Measurements from ENCODE around the gene CFAP46.
"Not testable (repeated sequence)": the region's sequence is repeated elsewhere in the genome, so short reads cannot be mapped to it uniquely, and the experiment has no call there.

The CFAP46 gene

DNA sequence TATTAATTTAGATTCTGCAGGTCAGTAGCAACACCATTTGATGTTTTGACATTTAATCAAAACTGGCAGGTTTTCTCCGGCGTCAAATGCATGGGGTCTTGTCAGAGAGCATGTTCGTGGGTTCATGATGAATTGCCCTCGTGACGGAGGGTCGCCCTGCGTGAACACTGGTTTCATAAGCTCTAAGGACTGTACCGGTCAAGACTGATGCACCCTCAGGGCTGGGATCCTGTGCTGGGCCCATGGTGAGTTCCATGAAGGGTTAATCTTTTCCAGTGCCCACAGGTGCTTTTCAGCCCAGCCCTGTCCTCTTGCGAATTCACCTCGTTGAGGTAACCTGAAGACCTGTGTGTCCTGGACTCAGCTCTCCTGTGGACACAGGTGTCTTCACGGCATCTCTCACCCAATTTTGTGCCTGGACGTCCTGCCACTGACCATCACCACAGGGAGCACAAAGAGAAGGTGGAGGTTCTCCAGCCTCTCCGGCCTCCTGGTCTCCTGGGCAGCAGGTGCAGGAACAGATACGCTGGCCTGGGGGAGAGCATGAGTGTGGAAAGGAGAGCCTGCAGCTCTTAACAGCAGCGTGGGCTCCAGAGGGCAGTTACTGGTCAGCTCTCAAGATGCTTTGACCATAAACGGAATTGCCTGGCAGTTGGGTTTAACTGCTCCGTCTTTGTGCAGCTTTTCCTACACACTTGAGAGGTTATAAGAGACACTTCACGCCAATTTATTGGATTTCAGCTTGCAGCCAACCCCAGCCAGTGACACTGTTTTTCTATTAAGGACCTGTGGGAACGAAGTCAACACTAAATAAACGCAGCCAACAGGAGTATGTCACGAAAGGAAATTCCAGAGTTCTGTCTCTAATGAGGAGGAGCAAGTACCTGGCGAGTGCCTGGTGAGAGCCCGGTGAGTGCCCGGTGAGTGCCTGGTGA lies 37.4 kb upstream of the CFAP46 start:
- DNase-seq (ENCODE audit: low read depth) = no peak

DNA sequence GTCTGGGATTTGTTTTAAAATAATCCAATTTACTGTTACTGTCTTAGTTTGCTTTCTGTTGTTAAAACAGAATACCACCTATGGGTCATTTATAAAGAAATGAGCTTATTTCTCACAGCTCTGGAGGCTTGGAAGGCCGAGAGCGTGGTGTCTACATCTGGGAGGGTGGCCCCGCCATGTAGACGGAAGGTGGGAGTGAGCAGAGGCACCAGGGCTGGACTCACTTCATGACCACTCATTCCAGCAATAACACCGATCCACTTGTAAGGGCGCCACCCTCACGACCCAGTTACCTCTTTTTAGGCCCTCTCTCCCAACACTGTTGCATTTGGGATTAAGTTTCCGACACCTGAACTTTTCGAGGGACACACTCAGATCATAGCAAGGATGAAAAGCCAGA lies 36.2 kb upstream of the CFAP46 start:
- no peak for DNase-seq (ENCODE audit: low read depth)

DNA sequence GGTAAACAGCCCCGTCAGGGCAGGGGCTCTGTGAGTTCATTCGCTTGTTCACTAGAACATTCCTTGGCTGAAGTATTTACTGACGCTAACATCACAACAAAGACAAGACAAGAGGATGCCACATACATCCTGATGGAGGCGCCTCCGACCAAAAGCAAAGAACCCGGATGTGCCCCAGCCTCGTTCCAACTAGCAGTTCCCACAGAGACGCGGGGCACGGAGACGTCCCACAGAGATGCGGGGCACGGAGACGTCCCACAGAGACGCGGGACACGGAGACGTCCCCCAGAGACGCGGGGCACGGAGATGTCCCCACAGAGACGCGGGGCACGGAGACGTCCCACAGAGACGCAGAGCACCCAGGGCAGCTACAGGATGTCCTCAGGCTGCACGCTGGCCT lies 35.4 kb upstream of the CFAP46 start:
- no peak for DNase-seq (ENCODE audit: low read depth)

DNA sequence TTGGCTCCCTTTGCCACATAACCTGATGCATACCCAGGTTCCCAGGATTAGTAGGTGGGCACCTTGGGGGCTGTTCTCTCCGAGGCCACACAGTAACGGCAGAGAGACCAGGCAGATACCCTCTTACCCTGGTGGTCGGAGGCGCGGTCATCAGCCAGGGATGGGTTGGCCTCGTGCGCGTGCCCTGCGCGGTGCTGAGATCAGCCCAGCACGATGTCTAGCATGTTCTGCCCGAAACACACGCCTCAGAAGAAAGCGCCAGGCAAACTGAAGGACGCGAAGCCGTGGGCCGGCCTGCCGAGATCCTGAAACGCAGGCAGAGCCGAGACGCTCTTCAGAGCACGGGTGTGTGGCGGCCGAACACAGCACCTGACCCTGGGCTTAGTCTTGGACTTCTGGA lies 34.7 kb upstream of the CFAP46 start:
- no peak for DNase-seq (ENCODE audit: low read depth)

DNA sequence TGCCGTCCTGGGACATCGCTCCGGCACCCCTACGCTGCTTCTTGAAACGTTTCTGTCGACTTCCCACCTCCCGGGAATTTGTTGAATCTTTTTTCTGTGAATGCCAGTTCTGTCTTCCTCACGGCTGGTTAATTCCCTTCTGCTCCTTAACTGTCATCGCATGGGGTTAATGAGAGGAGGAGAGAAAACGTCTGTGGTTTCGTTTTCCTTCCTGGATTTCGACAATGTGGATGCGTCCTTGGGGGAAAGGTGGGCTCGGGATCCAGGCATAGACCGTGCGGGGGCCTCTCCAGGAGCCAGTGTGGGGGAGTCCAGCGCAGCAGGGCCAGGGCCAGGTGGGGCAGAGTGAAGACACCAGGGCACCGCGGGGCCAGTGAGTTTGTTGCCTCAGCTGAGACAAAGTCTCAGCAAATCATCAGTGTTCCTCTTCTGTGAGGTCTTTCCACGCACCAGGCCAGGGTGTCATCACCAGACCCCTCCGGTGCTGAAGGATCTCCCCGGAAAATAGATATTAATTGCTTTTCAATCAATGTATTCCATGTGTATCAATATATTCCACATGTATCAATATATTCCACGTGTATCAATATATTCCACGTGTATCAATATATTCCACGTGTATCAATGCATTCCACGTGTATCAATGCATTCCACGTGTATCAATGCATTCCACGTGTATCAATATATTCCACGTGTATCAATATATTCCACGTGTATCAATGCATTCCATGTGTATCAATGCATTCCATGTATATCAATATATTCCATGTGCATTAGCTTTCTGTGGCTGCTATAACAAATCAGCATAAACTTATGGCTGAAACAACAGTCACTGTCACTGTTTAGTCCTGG lies 33.7 kb upstream of the CFAP46 start:
- DNase-seq (ENCODE audit: low read depth) = no peak

DNA sequence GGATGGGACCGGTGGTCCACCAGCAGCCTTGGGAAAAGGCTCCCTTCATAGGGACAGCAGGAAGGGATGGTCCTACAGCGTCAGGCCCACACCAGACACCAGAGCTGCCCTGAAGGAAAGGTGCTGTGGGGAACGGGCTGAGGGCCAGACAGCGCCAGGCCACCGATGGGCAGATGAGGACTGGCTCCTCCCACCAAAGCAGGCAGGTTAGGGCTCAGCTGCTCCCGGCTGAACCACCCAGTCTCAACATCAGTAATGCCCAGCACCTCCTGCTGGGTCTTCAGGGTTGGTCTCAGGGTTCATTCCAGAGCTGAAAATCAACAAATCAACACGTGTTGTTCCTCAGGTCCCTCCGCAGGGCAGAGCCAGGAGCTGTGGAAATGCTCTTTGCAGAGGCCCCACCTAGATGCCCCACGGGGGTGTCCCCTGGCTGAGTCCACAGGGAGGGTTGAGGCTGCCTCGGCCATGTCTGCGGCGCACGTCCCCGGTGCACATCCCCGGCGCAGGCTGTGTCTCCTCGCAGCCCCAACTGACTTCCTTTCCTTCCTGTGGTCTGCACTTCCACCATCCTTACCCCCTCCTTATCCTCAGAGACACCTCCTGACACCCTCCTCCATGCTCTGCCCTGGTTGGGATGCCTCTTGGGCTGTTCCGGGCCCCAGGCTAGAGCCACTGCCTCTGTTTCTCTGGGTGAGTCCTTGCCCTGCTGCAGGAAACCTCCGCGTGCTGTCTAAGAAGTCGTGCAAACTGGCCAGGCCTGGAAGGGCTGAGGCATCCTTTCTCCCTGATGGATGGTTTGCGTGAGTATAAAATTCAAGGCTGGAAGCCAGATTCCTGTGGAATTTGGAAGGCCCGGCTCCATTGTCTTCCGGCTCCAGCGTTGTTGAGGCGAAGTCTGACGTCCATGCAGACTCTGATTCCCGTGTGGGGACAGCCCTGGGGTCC lies 32.8 kb upstream of the CFAP46 start:
- peak; percentile 67 for DNase-seq (ENCODE audit: low read depth)

DNA sequence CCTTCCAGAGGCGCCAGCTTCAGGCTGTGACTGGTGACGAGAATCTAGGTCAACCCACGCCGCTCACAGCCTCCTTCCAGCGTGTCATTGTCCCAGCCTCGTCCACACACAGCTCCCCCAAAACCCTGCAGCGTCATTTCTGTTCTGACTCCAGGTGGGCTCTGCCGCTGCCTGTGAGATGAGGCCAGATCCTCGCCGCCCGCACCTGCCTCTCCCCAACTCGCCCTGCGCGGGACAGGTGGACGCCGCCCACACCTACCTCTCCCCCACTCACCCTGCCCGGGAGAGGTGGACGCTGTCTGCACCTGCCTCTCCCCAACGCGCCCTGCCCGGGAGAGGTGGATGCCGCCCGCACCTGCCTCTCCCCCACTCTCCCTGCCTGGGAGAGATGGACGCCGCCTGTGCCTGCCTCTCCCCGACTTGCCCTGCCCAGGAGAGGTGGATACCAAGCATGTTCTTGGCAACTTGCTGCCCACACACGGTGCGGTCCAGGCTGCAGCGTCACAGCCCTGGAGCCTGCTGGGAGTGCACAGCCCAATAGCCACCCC lies 32.0 kb upstream of the CFAP46 start:
- DNase-seq (ENCODE audit: low read depth) = no peak

DNA sequence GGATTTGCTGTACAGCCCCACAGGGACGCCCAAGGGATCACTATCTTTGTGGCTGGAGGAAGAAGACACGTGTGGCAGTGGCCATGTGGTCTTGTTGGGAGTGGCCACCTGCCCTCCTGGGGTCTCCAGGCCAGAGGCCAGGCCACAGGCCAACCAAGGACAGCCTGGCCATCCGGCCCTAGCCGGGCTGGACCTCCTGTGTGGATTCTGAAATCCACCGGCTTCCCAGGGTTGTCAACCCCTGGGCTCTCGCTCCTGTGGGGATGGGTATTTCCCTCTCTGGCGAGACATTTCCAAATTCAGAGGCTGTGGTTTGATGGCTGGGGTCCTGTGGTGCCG lies 31.5 kb upstream of the CFAP46 start:
- no peak for DNase-seq (ENCODE audit: low read depth)

DNA sequence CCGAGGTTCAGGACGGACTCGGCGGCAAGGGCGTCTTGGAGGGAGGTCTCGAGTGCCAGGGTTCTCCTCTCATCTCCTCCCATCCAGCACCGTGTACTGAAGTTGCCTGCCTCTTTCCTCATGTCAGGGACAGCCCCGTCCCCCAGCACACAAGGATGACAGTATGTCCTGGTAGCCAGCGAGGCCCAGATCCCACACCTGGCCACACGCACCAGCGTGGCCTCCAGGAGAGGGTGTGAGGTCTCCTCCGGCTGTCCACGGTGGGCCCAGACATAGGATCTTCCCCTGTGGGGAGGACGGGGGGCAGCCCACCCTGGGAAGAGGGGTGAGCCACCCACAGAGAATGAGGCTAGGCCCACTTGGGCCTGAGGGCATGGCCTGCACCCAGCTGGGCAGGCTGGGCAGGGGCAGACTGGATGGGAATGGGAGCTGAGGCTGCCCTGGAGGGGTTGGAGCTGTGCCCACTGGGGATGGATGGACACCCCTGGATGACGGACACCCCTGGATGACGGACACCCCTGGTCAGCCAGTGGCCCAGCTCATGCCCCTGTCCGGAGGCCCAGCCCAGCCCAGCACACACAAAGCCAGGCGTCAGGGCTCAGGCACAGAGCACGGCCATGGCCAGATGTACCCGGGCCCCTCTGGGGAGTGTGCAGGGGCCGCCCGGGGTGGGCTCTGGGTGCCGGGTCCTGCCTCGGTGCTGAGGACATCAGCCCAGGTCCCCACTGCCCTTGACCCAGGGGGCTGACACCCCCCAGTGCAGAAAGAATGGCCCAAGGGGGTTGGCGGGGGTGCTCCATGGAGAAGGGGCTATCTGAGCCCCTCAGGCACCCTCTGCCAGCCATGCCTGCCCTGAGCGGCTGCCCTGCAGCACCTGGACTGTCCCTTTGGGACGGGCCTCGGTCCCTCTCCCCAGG lies 30.9 kb upstream of the CFAP46 start:
- DNase-seq (ENCODE audit: low read depth) = no peak

DNA sequence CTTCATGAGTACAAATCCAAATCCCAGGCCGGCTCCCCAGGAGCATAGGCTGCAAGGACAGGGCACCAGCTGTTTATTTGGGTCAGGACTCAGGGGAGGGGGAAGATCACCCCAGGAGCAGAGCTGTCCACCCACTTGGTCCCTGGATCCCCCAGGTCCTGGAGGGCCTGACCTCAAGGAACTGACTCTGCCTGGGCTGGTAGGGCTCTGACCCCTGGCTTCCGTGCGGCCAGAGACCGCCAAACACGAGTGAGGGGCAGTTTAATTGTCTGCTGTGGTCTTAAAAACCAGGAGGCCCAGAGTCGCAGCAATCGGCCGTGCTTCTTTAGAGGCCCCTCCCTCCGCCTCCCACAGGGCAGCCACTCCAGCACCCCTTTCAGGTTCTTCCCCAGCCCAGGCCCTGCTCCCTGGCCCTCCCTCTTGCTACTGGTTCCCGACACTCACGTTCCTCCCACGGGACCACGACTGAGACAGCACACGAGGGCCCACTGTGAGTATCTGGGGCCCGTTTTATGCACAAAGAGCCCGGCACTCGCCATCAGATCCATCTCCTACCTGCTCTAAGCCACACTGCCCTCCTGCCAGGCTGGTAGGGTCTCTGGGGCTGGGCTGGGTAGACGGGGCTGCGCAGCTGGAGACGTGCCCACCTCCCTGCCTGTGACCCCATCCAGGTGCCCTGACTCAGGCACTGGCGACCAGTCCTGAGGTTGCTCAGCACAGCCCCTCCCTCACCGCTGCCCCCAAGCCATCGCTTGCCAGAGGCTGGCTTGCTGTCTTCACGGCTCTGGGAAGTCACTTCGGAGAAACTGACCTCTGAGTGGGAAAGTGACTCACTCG lies 30.0 kb upstream of the CFAP46 start:
- DNase-seq (ENCODE audit: low read depth) = no peak

DNA sequence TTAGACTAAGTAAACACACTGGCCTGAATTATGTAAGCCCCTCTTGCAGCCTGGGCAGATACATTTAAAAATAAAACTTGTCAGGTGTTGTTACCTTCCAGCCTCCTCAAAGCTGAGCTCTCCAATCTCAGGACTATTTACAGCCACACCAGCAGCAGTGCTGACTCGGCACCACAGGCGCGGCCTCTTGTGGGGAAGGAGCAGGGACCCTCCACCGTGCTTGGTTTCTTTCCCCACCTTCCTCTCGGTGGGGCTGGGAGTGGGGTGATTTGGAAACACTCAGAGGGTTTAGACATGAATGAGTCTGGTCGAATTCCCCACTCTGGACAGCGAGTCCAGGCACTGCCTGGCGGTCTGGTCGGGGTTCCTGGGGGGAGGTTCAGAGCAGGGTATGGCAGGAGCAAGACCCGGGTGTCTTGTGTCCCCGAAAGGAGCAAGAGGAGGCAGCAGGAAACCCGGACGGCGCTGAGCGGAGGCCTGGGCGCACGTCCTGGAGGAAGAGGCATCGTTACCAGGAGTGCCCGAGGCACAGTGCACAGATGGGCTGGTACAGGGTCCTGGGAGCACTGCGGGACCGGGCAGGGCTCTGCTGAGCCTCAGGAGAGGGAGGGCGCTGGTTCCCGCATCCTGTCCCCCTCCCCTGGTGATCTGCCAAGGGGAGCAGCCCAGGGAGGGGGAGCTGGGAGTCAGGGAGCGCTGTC lies 29.2 kb upstream of the CFAP46 start:
- DNase-seq (ENCODE audit: low read depth) = no peak

DNA sequence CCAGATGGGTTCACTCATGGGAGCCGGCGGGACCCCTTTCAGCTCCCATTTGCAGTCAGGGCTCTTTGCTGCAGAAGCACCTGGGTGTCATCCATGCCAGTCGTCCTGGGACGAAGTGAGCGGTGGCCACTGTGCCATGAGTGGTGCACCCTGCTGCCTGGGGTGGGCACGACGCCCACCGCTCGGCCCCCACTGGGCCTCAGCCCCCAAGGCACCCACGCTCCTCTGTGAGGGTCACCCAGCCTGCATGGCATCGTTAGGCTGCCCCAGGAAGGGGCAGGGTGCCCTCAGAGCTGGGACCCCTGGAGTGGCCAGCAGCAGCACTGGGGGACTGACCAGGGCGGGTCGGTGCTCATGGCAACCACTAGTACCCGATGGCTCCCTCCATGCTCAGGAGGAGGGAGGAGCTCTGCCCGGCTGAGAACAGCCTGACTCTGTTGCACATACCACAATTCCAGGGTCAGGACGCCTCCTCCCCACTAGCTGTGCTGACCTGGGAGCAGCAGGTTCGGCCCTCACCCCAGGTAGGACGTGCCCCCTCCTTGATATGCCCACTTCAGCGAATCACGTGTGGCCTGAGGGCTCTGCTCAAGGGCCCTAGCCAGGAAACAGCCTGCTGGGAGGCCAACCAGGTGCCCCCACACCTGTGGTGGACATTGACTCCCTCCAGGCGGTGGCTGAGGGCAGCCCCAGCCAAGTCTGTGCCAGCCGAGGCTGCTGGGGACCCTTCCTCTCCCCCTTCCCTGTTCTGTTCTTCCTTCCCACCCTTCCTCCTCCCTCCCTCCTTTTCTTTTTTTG lies 28.5 kb upstream of the CFAP46 start:
- no peak for DNase-seq (ENCODE audit: low read depth)

DNA sequence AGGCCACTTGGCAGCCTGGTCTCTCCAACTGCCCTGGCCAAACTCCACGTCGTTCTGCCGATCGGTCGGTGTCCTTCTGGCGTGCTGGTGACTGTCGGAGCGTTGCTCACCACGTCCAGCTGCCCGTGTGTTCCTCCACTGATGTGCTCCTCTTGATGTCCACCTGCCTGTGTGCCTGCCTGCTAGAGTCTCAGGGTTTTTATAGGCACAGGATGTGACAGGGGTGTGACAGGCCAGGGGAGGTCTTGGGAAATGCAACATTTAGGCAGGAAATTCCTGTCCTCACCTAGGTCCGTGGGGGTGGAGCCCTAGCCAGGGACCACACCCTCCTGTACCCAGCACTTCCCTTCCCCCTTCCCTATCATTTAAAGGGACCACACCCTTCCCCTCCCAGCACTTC lies 25.2 kb upstream of the CFAP46 start:
- no peak for DNase-seq (ENCODE audit: low read depth)

DNA sequence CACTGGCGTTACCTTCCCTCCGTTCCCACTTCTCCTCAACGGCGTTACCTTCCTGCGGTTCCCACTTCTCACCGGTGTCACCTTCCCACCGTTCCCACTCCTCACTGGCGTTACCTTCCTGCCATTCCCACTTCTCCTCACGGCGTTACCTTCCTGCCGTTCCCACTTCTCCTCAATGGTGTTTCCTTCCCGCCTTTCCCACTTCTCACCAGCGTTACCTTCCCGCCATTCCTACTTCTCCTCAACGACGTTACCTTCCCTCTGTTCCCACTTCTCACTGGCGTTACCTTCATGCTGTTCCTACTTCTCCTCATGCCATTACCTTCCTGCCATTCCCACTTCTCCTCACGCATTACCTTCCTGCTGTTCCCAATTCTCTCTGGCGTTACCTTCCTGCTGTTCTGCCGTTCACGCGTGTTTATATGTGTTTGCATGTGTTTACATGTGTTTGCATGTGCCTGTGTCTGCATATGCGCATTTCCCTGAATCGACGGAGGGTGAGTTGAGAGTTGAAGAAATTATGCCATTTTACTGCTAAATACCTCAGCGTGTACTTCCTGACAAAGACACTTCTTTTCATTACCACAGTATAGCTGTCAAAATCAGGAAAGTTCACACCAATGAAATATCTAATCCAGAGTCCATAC lies 23.2 kb upstream of the CFAP46 start:
- no peak for DNase-seq (ENCODE audit: low read depth)

DNA sequence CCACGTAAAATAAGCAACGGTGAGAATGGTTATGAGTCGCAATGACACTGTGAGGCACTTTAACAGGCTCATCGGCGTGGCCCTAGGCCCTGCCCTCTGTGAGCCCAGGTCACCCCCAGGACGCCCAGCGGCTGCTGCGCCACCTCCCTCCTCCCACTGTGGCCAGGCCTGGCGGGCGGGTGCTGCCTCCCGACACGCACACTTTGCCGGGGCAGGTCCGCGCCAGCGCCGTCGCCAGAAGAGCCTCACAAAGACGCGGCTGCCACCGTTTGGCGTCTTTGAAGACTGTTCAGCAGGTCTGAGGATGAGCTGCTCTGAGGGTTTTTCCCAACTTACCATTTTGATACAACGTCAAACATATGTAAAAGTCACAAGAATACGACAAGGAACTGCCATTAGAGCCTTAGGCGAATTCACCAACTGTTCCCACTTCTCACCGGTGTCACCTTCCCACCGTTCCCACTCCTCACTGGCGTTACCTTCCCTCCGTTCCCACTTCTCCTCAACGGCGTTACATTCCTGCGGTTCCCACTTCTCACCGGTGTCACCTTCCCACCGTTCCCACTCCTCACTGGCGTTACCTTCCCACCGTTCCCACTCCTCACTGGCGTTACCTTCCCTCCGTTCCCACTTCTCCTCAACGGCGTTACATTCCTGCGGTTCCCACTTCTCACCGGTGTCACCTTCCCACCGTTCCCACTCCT lies 22.5 kb upstream of the CFAP46 start:
- not testable (repeated sequence) for DNase-seq (ENCODE audit: low read depth)

DNA sequence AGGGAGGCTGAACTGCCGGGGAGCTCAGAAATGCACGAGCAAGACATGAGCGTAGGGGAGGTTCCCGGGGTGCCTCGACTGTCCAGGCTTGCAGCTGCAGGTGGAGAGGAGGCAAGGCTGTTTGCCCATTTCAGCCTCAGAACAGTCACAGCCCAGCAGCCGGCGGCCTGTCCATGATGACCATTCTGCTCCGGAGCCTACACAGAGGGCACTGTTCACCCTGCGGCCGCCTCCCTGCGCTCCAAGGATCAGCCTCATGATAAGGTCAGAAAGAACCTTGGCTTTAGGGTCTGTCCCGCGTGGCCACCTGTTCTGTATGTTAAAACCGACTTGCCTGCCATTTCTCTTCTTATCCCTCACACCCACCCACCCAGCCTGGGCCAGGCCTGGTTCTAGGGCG lies 21.9 kb upstream of the CFAP46 start:
- no peak for DNase-seq (ENCODE audit: low read depth)

DNA sequence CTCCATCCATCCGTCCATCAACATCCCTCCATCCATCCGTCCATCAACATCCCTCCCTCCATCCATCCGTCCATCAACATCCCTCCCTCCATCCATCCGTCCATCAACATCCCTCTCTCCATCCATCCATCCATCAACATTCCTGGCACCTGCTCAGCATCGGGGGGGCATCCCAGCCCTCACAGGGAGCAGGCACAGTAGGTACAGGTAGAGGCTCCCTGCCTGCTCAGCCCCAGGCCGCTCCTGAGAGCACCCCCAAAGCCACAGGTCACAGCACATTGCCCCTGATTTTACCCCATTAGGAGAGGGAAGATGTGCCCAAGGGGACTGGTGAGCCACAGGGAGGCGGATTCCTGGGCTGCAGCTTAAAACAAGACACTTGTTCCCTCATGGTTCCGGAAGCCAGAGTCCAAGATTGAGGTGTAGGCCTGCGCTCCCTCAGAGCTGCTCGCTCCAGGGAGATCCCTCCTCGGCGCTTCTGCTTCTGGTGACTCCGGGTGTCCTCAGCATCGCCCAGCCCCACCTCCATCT lies 21.1 kb upstream of the CFAP46 start:
- DNase-seq (ENCODE audit: low read depth) = no peak

All from GM04503 (cell line).